Spinal cord (tissue), 10 donors: ENCODE measurements around the gene BABAM1. TPM values are rescaled to one million over a fixed set of nuclear protein-coding genes. Genes with fewer than 3 reads are reported as not detected.

Experiments used
- DNase-seq, 6 donors: peaks; one replicate each; pipeline versions ENCODE4 v3.0.0 to v3.0.0-alpha.2; 2013 to 2015; ENCODE audit warnings: low spot score in 6 of 6, low read depth in 4 of 6
- H3K27ac ChIP-seq: one replicate; pipeline ENCODE4 v1.5.1; 2013; ENCODE audit warnings: low read depth, low read length, control low read depth
- H3K27me3 ChIP-seq: one replicate; pipeline ENCODE4 v1.6.1; 2013; ENCODE audit warnings: low read length; ENCODE audit not compliant: control insufficient read depth, insufficient read depth
- H3K36me3 ChIP-seq: one replicate; pipeline ENCODE4 v1.6.1; 2013; ENCODE audit warnings: low read length; ENCODE audit not compliant: control insufficient read depth, insufficient read depth
- H3K4me1 ChIP-seq: one replicate; pipeline ENCODE4 v1.6.1; 2013; ENCODE audit warnings: low read length; ENCODE audit not compliant: control insufficient read depth, insufficient read depth
- H3K4me3 ChIP-seq: one replicate; pipeline ENCODE4 v1.5.1; 2013; ENCODE audit warnings: low read depth, low read length, control low read depth
- H3K9me3 ChIP-seq: one replicate; pipeline ENCODE4 v1.6.1; 2013; ENCODE audit warnings: low read length; ENCODE audit not compliant: control insufficient read depth, insufficient read depth
- WGBS: methylation state at CpG from one replicate; pipeline ENCODE4 v1.1.5; 2013; ENCODE audit warnings: missing lambda C conversion rate; ENCODE audit not compliant: insufficient coverage; 5-methylcytosine and 5-hydroxymethylcytosine counted together
- polyA plus RNA-seq, 2 donors: library from polyadenylated mRNA; unstranded; fragments of 120-200 nt; gene quantifications; one replicate each; pipeline ENCODE4 v1.2.1, GENCODE V29; 2013; ENCODE audit not compliant: insufficient read length in 2 of 2
- total RNA-seq, 2 donors: library from RNA; depleted of rRNA in 1 of 2; stranded (reverse); fragments of 120-200 nt in 1 of 2; fragments of >200 nt in 1 of 2; gene quantifications; one replicate each; pipeline versions ENCODE4 v1.2.3 to v1.2.4, GENCODE V29; 2013 to 2014
- donor health status: healthy.

Gene BABAM1
- total and polyA plus RNA-seq, 4 donors: 60.1 to 137 (median 116) TPM

DNA sequence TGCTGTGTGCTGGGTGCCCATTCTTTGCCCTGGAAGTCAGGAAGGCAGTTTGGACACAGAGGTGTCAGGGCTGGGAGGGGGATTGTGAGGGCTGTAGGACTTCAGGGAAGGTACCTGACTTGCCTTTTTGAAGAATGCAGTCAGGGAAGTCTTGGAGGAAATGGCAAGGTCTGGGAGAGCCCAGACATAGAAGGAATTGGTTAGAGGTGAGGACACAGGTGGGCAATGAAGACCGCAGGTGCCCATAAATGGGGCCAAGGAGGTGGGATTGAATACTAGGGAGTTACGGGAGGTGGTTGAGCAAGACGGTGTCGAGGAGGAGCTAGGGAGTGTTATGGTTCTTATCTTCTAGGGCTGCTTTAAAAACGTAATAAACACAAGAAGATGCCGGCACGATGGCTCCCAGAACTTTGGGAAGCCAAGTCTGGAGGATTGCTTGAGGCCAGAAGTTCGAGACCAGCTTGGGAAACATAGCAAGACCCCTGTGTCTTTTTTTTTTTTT is 40.7 kb downstream of the BABAM1 start:
- 96% methylated on average over 8 of the region's 8 CpGs for WGBS
- Histone ChIP-seq H3K36me3 (peaks cover 21% of the 10 kb centered on the region), H3K4me3 (no peak overlapping the region), H3K9me3 (no peaks in the 10 kb centered on the region), H3K27ac (no peak overlapping the region), H3K4me1 (peaks cover 67% of the 10 kb centered on the region), H3K27me3 (no peaks in the 10 kb centered on the region)
- DNase-seq: no peak

DNA sequence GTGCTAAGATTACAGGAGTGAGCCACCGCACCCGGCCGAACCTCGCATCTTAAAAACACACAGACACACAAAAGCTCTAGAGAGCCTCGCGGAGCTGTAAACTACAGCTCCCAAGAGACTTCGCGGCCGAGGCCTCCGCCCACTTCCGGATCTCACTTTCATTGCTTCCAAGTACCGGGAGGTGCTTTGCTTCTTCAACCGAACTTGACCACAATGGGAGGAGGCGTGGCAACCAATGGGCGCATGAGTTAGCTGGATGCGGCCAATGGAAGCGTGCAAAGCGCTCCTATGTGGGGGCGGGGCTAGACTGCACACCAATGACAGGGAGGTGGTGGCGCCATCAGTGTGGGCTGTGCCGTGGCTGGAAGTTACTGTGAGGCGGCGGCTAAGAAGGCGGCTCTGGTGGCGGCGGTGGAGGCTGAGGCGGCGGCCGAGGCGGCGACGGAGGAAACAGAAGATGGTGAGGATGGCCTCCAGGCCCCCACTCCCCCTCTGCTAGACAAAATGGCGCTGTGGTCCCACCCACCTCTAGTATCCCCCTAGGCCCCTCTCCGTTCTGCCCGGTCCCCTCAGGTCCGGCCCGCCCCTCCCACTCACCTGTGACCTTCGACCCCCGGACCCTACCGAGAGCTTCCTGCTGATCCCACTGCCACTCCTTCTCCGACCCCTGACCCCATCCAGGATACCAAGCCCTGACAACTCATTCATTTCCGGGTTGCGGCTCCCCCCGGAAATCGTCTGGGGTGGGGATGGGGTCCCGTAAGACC is 42.1 kb downstream of the BABAM1 start, which contains the start of gene DDA1:
DDA1 (plus strand) TSS at position 366 of the 767 bp plus-strand sequence; CDS start at position 458, 92 bp downstream.
- WGBS: 0% methylated on average over 38 of the region's 46 CpGs
- H3K27me3 ChIP-seq: no peaks in the 10 kb centered on the region
- H3K9me3 ChIP-seq: no peaks in the 10 kb centered on the region
- H3K4me3 ChIP-seq: peak within 1 kb of the TSS; percentile 87
- H3K4me1 ChIP-seq: peaks cover 56% of the 10 kb centered on the region
- DNase-seq: peak; percentile 96 to 100 (median 100)
- H3K27ac ChIP-seq: peak within 1 kb of the TSS; percentile 20
- H3K36me3 ChIP-seq: peaks cover 35% of the 10 kb centered on the region

DNA sequence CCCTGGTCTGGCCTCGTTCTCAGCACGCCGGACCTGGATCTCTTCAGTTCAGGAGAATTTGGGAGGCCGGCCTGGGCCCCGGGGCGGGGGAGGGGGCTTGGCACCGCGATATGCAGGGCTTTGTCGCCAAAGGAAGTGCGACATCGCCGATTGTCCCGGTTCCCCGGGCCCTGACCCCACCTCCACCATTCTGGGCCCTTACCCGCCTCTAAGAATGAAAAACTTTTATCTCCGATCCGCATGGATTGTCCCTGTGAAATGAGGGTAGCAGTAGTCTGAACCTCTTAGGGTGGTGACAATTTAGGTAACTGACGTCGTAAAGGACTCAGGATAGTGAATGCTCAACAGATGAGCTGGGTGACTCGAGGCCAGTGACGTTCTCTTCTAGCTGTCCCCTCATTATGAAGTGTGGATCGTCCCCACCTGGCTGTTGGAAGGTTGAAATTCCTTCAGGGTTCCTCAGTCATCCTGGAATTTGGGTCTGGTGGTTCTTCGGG is 42.8 kb downstream of the BABAM1 start:
- Histone ChIP-seq H3K4me3 (peak overlapping the region; percentile 87), H3K4me1 (peaks cover 49% of the 10 kb centered on the region), H3K27me3 (no peaks in the 10 kb centered on the region), H3K9me3 (no peaks in the 10 kb centered on the region), H3K27ac (peak overlapping the region; percentile 20), H3K36me3 (peaks cover 40% of the 10 kb centered on the region)
- WGBS: 2% methylated on average over 13 of the region's 23 CpGs
- DNase-seq: no peak

DNA sequence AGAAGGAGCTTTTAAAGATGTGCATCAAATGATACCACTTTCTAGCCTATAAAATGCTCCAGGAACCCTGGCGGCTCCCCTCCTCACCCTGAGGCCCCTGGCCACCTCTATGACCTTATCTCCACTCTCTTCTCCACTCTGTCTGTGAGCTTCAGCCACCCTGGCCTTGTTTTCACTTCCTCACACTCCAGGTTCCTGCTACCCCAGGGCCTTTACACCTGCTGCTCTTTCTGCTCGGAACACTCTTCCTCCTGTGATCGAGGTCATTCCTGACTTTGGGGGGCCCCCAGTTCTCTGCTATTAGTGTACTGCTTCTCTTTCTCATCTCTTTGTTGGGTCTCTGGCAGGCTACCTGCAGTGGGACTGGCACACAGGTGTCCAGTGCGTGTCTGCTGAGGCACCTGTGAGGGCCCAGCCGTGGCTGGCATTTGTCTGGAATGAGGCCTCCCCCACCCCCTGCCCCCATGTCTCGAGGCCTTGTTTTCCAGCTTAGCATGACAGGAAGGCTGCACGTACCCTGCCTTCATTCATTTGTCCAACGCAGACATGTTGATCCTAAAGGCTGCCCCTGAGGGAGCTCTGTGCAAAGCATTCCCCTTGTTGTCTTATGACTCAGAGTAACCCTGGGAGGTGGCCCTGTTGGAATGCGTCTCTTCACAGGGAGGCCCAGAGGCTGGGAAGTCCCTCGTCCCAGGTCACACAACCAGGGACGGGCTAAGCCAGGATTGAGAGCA is 44.4 kb downstream of the BABAM1 start:
- H3K27ac ChIP-seq: no peak overlapping the region
- H3K36me3 ChIP-seq: peaks cover 53% of the 10 kb centered on the region
- no peak for DNase-seq
- H3K4me3 ChIP-seq: no peak overlapping the region
- 80% methylated on average over 11 of the region's 11 CpGs for WGBS
- H3K27me3 ChIP-seq: no peaks in the 10 kb centered on the region
- H3K4me1 ChIP-seq: peaks cover 37% of the 10 kb centered on the region
- H3K9me3 ChIP-seq: no peaks in the 10 kb centered on the region

DNA sequence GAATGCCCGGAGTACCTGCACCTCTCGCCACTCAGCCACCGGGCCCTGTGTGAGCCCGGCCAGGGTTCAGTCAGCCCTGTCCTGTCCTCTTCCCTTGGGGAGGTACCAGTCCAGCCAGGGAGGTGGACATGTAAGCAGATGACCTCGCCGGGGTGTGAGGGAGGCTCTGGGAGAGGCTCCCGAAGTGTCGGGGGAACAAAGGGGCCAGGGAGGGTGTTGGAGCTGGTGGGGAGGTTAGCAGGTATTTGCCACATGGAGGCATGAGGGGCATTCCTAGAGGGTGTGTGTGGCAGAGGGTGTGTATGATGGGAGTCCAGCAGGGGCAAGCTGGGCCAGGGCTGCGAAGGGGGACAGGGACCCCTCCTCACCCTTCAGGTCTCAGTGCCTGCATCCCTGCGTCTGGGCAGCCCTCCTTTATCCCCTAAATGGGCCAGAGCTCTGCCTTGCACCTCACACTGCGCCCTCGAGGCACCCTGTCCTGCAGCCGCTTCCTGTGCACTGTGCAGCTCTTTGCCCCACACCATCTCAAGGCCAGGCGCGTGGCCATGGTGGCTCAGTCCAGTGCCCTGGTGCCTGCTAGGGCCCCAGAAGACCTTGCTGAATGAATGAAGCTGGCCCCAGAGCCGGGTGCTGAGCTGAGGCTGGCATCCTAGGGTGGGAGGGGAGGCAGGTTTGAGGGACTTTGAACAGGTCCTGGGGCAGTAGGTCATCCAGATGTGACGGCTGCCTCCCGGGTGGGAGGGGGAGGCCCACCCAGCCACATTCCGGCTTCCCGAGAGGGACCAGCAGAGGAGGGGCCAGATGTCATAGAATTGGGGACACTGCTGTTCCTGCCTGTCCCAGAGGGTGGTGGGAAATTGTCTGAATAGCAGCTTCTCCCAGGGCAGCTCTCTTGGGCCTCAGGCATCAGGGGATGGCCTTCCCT is 45.2 kb downstream of the BABAM1 start:
- Histone ChIP-seq H3K9me3 (no peaks in the 10 kb centered on the region), H3K27ac (no peak overlapping the region), H3K4me1 (peaks cover 28% of the 10 kb centered on the region), H3K36me3 (peaks cover 61% of the 10 kb centered on the region), H3K4me3 (no peak overlapping the region), H3K27me3 (no peaks in the 10 kb centered on the region)
- WGBS: 92% methylated on average over 20 of the region's 20 CpGs
- no peak for DNase-seq

DNA sequence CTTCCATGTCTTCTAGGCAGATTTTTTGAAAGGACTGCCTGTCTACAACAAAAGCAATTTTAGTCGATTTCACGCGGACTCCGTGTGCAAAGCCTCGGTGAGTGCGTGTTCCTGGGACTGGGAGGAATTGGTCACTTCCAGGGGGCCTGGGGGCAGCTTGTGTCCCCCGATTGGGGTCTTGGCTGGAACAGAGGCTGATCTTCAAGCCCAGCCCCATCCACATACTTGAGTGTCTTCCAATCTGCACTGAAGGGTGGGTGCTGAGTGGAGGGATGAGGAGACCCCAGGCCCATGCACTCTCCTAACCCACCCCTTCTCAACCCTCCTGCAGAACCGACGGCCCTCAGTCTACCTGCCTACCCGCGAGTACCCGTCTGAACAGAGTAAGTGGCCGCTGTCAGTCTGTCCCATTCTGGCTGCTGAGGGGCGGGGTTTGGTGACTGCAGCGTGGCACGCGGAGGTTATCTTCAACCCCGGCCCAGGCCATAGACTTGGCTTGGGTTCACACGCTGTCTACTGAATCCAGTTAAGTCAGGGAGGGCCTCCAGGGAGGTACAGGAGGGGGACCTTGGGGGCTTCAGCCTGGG is 46.9 kb downstream of the BABAM1 start:
- no peaks in the 10 kb centered on the region for H3K9me3 ChIP-seq
- peaks cover 23% of the 10 kb centered on the region for H3K4me1 ChIP-seq
- WGBS: over 99% methylated on average over 18 of the region's 19 CpGs
- H3K27ac ChIP-seq: no peak overlapping the region
- no peak for DNase-seq
- no peak overlapping the region for H3K4me3 ChIP-seq
- peaks cover 75% of the 10 kb centered on the region for H3K36me3 ChIP-seq
- H3K27me3 ChIP-seq: no peaks in the 10 kb centered on the region

DNA sequence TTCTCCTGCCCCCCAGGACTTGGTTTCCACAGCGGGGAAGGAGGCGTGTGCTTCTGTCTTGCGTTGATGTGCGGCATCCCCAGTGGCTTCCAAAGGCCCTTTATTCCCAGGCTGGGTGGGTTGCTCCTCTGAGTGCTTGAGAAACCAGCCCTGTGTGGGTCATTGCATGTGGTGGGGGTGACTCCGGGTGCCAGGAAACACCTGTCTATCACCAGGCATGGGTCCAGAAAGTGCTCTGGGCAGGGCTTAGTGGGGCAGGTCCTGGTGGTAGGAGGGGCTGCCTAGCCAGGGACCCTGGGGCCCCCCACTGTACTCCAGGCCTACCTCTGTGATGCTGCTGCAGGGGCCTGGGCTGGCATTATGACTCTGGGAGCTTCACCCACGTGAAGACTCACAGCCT is 51.7 kb downstream of the BABAM1 start:
- no peaks in the 10 kb centered on the region for H3K27me3 ChIP-seq
- peaks cover 86% of the 10 kb centered on the region for H3K36me3 ChIP-seq
- H3K9me3 ChIP-seq: no peaks in the 10 kb centered on the region
- DNase-seq: no peak
- H3K4me1 ChIP-seq: peaks cover 20% of the 10 kb centered on the region
- no peak overlapping the region for H3K4me3 ChIP-seq
- 96% methylated on average over 5 of the region's 6 CpGs for WGBS
- no peak overlapping the region for H3K27ac ChIP-seq

DNA sequence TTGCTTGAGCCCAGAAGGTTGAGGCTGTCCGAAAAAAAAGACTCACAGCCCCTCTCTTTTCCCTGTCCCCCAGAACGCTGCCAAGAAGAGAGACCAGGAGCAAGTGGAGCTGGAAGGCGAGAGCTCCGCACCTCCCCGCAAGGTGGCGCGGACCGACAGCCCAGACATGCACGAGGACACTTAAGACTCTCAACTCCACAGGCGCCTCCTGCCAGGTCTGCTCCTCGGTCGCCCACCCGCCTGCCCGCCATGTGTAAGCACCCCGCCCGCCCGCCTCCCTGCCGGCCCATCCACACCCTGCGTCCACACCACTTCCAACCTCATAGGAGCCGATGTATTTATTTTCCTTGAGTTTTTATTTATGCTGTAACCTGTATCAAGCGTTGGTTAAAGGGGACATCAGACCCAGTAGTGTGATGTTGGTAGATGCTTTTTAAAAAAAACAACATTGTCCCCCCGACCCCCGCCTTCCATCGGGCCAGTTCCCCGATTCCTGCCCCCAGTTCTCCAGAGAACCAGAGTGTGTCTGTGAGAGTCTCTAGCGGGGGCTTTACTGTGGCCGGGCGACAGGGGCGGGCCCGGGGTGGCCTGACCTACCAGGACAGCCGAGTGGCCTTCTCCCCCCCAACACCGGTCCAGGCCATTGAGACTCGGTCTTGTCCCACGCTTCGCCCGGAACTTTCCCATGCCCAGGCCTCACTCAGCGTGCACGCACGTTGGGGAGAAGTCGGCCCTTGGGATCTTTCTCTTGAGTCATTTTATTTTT is 52.4 kb downstream of the BABAM1 start:
- Histone ChIP-seq H3K9me3 (no peaks in the 10 kb centered on the region), H3K4me3 (no peak overlapping the region), H3K27me3 (no peaks in the 10 kb centered on the region), H3K36me3 (peaks cover 85% of the 10 kb centered on the region), H3K4me1 (peaks cover 26% of the 10 kb centered on the region), H3K27ac (no peak overlapping the region)
- no peak for DNase-seq
- WGBS: 96% methylated on average over 29 of the region's 40 CpGs
